Naive thymus-derived CD4-positive, alpha-beta T cell (primary cell): ENCODE results near the gene MPRIP. TPM values are rescaled to one million over a fixed set of nuclear protein-coding genes. Genes with fewer than 3 reads are reported as not detected.
A peak's percentile ranks its signal among the peaks of the same experiment; 100 is the strongest.
"Not testable (repeated sequence)": the region's sequence is repeated elsewhere in the genome, so short reads cannot be mapped to it uniquely, and the experiment has no call there.

Source experiments
- ATAC-seq: fragments of 150-1000 bp; cut with Tn5 transposase; 2 replicates; pipeline ENCODE4 v1.10.0; 2021; ENCODE audit warnings: mild to moderate bottlenecking, moderate library complexity
- CTCF ChIA-PET: fragments of 350-600 bp; sonication (Branson Sonifier 250); formaldehyde crosslinking; loops from one replicate; lab custom pipeline; 2021; ENCODE audit warnings: antibody characterized with exemption; lab: Charles Lee
- POLR2A ChIA-PET: fragments of 350-600 bp; sonication (Branson Sonifier 250); formaldehyde crosslinking; loops from one replicate; lab custom pipeline; 2021; ENCODE audit warnings: antibody characterized with exemption, inconsistent platforms; lab: Charles Lee
- DNase-seq, 9 donors: peaks; one replicate each; pipeline versions ENCODE4 v3.0.0 to v3.0.0-alpha.2; 2020 to 2022; ENCODE audit warnings: mixed read lengths in 1 of 9
- H3K27ac ChIP-seq: one replicate; pipeline ENCODE4 v1.7.0; 2013; ENCODE audit warnings: mild to moderate bottlenecking, low read depth, low read length, moderate library complexity
- H3K27me3 ChIP-seq, 2 donors: one replicate each; pipeline ENCODE4 v1.7.0; 2013; ENCODE audit warnings: low read length in 2 of 2, mild to moderate bottlenecking in 2 of 2, moderate library complexity in 2 of 2; ENCODE audit not compliant: control insufficient read depth in 2 of 2, insufficient read depth in 2 of 2
- H3K36me3 ChIP-seq, 3 experiments: 1 replicate in 2 of 3; 2 replicates in 1 of 3; pipeline ENCODE4 v1.7.0; 2013; ENCODE audit warnings: low read length in 3 of 3, mild to moderate bottlenecking in 3 of 3, moderate library complexity in 1 of 3; ENCODE audit not compliant: insufficient read depth in 3 of 3, control insufficient read depth in 2 of 3
- H3K4me1 ChIP-seq, 2 donors: one replicate each; pipeline ENCODE4 v1.7.0; 2013; ENCODE audit warnings: low read length in 2 of 2, mild to moderate bottlenecking in 2 of 2, moderate library complexity in 1 of 2; ENCODE audit not compliant: control insufficient read depth in 2 of 2, insufficient read depth in 2 of 2
- H3K4me3 ChIP-seq: 2 replicates; pipeline ENCODE4 v1.7.0; 2013; ENCODE audit warnings: mild to moderate bottlenecking, low read length
- H3K9me3 ChIP-seq, 3 experiments: 1 replicate in 2 of 3; 2 replicates in 1 of 3; pipeline ENCODE4 v1.7.0; 2013; ENCODE audit warnings: low read length in 3 of 3; ENCODE audit not compliant: control insufficient read depth in 2 of 3
- H3K27ac Mint-ChIP-seq, 9 donors: one replicate each; pipeline ENCODE4 v1.8.0; 2020 to 2022; ENCODE audit warnings: mixed read lengths in 9 of 9, mild to moderate bottlenecking in 8 of 9, moderate library complexity in 5 of 9, inconsistent platforms in 2 of 9
- H3K27me3 Mint-ChIP-seq, 5 donors: one replicate each; pipeline ENCODE4 v1.8.0; 2021 to 2022; ENCODE audit warnings: mixed read lengths in 5 of 5, mild to moderate bottlenecking in 1 of 5
- H3K36me3 Mint-ChIP-seq, 5 donors: one replicate each; pipeline ENCODE4 v1.8.0; 2020 to 2022; ENCODE audit warnings: mixed read lengths in 5 of 5, mild to moderate bottlenecking in 3 of 5, inconsistent platforms in 1 of 5
- H3K4me1 Mint-ChIP-seq, 7 donors: one replicate each; pipeline ENCODE4 v1.8.0; 2020 to 2022; ENCODE audit warnings: mixed read lengths in 7 of 7, mild to moderate bottlenecking in 3 of 7, inconsistent platforms in 1 of 7
- H3K4me3 Mint-ChIP-seq, 10 donors: one replicate each; pipeline ENCODE4 v1.8.0; 2020 to 2022; ENCODE audit warnings: mild to moderate bottlenecking in 10 of 10, mixed read lengths in 10 of 10, moderate library complexity in 6 of 10, inconsistent platforms in 2 of 10
- H3K9me3 Mint-ChIP-seq, 11 donors: one replicate each; pipeline ENCODE4 v1.8.0; 2020 to 2022; ENCODE audit warnings: mixed read lengths in 11 of 11, mild to moderate bottlenecking in 4 of 11, inconsistent platforms in 1 of 11, moderate library complexity in 1 of 11
- intact Hi-C, 2 donors: fragments of 100-400 bp; cut with micrococcal nuclease; formaldehyde crosslinking; loops; one replicate each; pipeline ENCODE4 v1.15.1; 2023
- polyA plus RNA-seq, 2 donors: library from polyadenylated mRNA; unstranded; fragments of 300-500 nt; fragmentation: Illumina TruSeq; gene quantifications; one replicate each; pipeline ENCODE4 v1.2.3, GENCODE V29; 2021
- total RNA-seq, 6 experiments: library from RNA in 5 of 6; stranded (reverse) in 5 of 6; gene quantifications; 1 replicate in 5 of 6; 2 replicates in 1 of 6; pipeline ENCODE4 v1.2.3 and lab custom pipeline; 2021 to 2026

Gene MPRIP
- total and polyA plus RNA-seq, 7 experiments from 2014 or later: 18.6 to 259 (median 196) TPM

DNA sequence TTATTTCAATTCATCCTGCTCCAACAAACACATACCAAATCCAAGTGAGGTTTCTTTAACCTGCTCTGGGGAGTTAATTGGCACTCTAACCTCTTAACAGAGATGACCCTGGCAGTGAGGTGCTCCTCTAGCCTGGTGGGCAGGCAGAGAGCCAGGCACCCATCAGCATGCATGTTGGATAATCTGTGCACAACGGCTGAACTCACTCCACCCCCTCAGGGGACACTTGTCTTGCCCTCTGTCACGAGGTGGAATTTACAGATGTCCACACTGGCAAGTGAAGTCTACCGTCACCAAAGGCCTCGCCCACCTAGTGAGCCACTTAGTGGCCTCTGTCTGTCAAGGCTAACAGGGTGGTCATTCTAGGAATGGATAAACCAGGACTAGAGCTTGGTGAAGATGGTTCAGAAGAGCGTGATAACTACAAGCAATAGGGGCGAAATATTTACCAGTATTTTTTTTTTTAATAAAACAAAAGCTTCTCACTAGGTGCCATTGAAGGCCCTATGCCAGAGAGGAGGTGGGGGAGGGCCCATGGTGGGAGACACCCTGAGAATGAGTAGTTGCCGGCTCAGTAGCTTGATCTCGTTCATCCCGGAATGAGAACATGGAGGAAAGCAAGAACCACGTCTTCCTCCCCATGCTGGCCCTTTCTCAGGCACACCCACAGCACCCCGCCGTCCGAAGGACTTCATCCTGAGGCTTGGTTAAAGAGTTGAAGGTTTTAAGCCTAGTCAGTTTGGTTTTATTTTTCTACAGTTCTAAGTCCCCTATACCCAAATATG lies 138.7 kb downstream of the MPRIP start:
- Mint-ChIP-seq H3K9me3 (peaks cover 0 to 1% (median 0%) of the 10 kb centered on the region in 11 donors), H3K4me3 (peak overlapping the region; percentile 74 to 95 (median 87)), H3K27me3 (no peaks in the 10 kb centered on the region), H3K36me3 (peaks cover 4 to 72% (median 35%) of the 10 kb centered on the region in 5 donors), H3K4me1 (peaks cover 62 to 96% (median 86%) of the 10 kb centered on the region in 7 donors), H3K27ac (peak overlapping the region; percentile 96 to 100 (median 99))
- intact Hi-C loops: loop anchor here (1.0 to 5.0 kb wide), 3 partner anchors 34 to 56 kb away; partner anchors contain the start of gene FLCN (in 1 of the 2)
- no peaks in the 10 kb centered on the region for H3K27me3 ChIP-seq
- H3K36me3 ChIP-seq: peaks cover 0 to 11% (median 5%) of the 10 kb centered on the region in 3 experiments
- ATAC-seq (no peak), DNase-seq (no peak)
- ChIA-PET CTCF (interaction anchor here (1.2 kb wide), 1 partner anchor 9 kb away, joined by 4 read pairs; no protein-coding TSS in a partner anchor), POLR2A (interaction anchor here (0.5 to 5.5 kb wide), 11 partner anchors 9 to 441 kb away, joined by 3 to 30 read pairs (median 4); no protein-coding TSS in a partner anchor)
- peaks cover 69 to 100% of the 10 kb centered on the region in 2 donors for H3K4me1 ChIP-seq
- no peaks in the 10 kb centered on the region for H3K9me3 ChIP-seq
- peak overlapping the region; percentile 70 for H3K27ac ChIP-seq
- peak overlapping the region; percentile 68 for H3K4me3 ChIP-seq

DNA sequence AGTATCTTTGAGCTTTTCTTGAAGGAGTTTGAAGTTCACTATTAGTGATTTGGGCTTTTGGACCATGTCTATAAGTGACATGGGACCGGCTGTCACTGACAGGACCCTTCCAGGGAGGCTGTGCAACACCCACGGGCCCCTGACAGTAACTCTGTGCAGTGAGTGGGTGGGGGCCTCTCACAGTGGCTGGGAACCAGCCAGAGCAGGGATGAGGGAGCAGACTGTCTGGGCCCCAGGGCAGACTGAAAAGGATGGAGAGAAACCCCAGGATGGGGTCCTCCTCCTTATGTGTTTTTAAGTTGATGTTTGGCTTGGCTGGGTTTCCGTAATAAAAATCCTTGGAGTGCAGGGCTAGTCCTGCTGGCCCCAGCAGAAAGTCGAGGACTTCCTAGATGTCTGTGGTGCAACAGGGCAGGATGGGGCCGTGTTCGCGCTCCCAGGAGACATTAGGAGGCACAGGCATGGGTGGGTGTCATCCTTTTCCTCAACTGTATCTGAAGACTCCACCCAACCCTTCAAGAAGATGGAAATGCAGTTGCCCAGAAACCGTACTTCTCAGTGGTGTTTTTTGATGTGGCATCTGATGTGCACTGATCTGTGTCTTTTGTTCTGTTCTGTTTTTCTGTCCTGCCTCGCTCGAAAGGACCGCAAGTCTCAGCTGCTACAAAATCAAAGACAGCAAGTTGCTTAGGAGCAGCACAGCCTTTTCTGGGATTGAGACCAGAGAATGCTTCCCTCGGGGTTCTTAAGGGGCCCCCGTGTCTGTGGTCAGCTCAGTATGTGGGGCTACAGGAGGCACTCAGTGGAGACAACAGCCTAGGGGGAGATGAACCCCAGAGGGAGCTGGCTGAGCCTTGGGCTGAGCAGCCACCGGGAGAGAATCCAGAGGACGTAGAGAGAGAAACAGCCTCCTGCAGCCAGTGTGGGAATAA lies 139.7 kb downstream of the MPRIP start:
- Histone ChIP-seq H3K27me3 (no peaks in the 10 kb centered on the region), H3K36me3 (peaks cover 0 to 7% (median under 1%) of the 10 kb centered on the region in 3 experiments), H3K4me3 (peak overlapping the region; percentile 42), H3K9me3 (no peaks in the 10 kb centered on the region), H3K4me1 (peaks cover 68 to 100% of the 10 kb centered on the region in 2 donors), H3K27ac (peak overlapping the region; percentile 70)
- ChIA-PET CTCF (interaction anchor here (0.8 to 1.2 kb wide), 2 partner anchors 8 to 37 kb away, joined by 3 to 4 read pairs; no protein-coding TSS in a partner anchor), POLR2A (interaction anchor here (0.8 to 5.5 kb wide), 14 partner anchors 8 to 54 kb away, joined by 3 to 30 read pairs (median 4); partner anchors contain the start of gene FLCN)
- Mint-ChIP-seq H3K4me3 (peak overlapping the region; percentile 74 to 95 (median 87)), H3K36me3 (peaks cover 4 to 71% (median 33%) of the 10 kb centered on the region in 5 donors), H3K27me3 (no peaks in the 10 kb centered on the region), H3K4me1 (peaks cover 64 to 96% (median 85%) of the 10 kb centered on the region in 7 donors), H3K9me3 (peaks cover 0 to 1% (median 0%) of the 10 kb centered on the region in 11 donors), H3K27ac (peak overlapping the region; percentile 96 to 100 (median 99))
- DNase-seq: peak in 8 of 9 donors; percentile 53 to 87 (median 82)
- ATAC-seq: peak; percentile 84
- intact Hi-C loops: loop anchor here (1.0 to 5.0 kb wide), 9 partner anchors 10 to 139 kb away; partner anchors contain the start of genes COPS3 (in 1 of the 2), FLCN (in 1 of the 2), MPRIP (in 1 of the 2) and NT5M (in 1 of the 2)

DNA sequence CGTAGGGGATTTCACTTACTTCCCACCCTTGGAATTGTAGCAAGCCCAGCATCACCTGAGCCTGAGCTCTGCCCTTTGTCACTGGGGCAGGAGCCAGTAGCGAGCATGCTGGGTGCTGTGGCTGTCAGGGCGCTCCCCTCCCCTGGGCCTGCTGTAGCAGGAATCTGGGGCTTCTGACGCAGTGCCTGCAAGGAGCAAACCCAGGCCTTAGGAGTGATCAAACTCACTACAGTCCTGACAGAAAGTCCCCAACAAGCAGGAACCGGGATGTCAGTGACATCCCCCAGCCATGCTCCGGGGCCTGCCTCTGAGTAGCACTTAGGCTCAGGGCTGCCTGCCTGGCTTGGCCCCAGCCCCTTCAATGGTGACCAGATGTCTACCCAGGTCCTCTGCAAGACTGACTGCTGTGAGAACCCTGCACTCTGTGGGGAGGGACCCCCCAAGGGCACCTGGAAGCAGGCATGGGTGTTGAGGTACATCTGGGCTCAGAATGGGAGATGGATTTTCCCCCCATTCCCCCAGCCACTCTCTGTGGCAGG lies 140.4 kb downstream of the MPRIP start:
- Mint-ChIP-seq H3K9me3 (peaks cover 0 to 1% (median 0%) of the 10 kb centered on the region in 11 donors), H3K27ac (peak overlapping the region; percentile 96 to 100 (median 99)), H3K36me3 (peaks cover 4 to 67% (median 26%) of the 10 kb centered on the region in 5 donors), H3K27me3 (no peaks in the 10 kb centered on the region), H3K4me1 (peaks cover 61 to 95% (median 85%) of the 10 kb centered on the region in 7 donors), H3K4me3 (peak overlapping the region in 9 of 10 donors; percentile 74 to 95 (median 87))
- H3K27ac ChIP-seq: peak overlapping the region; percentile 70
- peaks cover 68 to 92% of the 10 kb centered on the region in 2 donors for H3K4me1 ChIP-seq
- no peaks in the 10 kb centered on the region for H3K27me3 ChIP-seq
- POLR2A ChIA-PET: interaction anchor here (0.8 to 5.5 kb wide), 11 partner anchors 9 to 53 kb away, joined by 3 to 30 read pairs (median 5); partner anchors contain the start of gene FLCN
- peak; percentile 24 for ATAC-seq
- CTCF ChIA-PET: interaction anchor here (0.8 to 1.1 kb wide), 2 partner anchors 18 to 38 kb away, joined by 3 to 5 read pairs; no protein-coding TSS in a partner anchor
- peaks cover 0 to 3% (median 0%) of the 10 kb centered on the region in 3 experiments for H3K36me3 ChIP-seq
- peak overlapping the region; percentile 42 for H3K4me3 ChIP-seq
- intact Hi-C loops: loop anchor here (1.0 to 5.0 kb wide), 9 partner anchors 10 to 140 kb away; partner anchors contain the start of genes COPS3 (in 1 of the 2), FLCN (in 1 of the 2), MPRIP (in 1 of the 2) and NT5M (in 1 of the 2)
- H3K9me3 ChIP-seq: no peaks in the 10 kb centered on the region
- no peak for DNase-seq

DNA sequence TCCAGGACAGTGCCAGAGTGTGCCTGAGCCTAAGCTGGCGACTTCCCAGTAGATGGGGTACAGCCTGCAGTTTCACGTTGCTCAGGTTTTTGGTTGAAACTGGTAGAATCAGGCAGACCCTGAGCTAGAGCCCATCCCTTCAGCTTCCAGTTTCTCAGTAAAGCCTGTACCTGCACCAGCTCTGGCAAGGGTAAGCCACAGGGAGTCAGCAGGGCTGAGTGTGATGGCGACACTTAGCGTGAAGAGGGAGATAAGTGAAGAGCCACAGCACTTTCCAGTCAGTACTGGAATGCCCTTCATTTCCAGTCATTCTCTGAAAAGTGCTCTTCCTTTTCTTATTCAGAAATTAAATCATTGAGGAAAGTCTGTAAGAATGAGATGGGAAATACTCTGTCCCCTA lies 141.5 kb downstream of the MPRIP start:
- POLR2A ChIA-PET: interaction anchor here (0.6 to 5.5 kb wide), 9 partner anchors 7 to 580 kb away, joined by 3 to 30 read pairs (median 6); partner anchors contain the start of genes COPS3 and FLCN
- intact Hi-C loops: loop anchor here (2.0 to 5.0 kb wide), 5 partner anchors 36 to 141 kb away; partner anchors contain the start of genes COPS3 (in 1 of the 2) and MPRIP (in 1 of the 2)
- Histone ChIP-seq H3K27ac (peak overlapping the region; percentile 50), H3K27me3 (no peaks in the 10 kb centered on the region), H3K36me3 (peaks cover 0 to 9% (median 0%) of the 10 kb centered on the region in 3 experiments), H3K4me3 (no peak overlapping the region), H3K4me1 (peaks cover 60 to 81% of the 10 kb centered on the region in 2 donors), H3K9me3 (no peaks in the 10 kb centered on the region)
- peaks cover 58 to 91% (median 85%) of the 10 kb centered on the region in 7 donors for H3K4me1 Mint-ChIP-seq
- H3K9me3 Mint-ChIP-seq: peaks cover 0 to 3% (median 0%) of the 10 kb centered on the region in 11 donors
- H3K36me3 Mint-ChIP-seq: peaks cover 4 to 67% (median 30%) of the 10 kb centered on the region in 5 donors
- peak overlapping the region; percentile 46 to 100 (median 98) for H3K27ac Mint-ChIP-seq
- no peaks in the 10 kb centered on the region for H3K27me3 Mint-ChIP-seq
- CTCF ChIA-PET: interaction anchor here (0.6 to 1.1 kb wide), 3 partner anchors 17 to 78 kb away, joined by 3 to 6 read pairs (median 5); no protein-coding TSS in a partner anchor
- peak overlapping the region in 8 of 10 donors; percentile 48 to 74 (median 56) for H3K4me3 Mint-ChIP-seq
- no peak for ATAC-seq
- no peak for DNase-seq

DNA sequence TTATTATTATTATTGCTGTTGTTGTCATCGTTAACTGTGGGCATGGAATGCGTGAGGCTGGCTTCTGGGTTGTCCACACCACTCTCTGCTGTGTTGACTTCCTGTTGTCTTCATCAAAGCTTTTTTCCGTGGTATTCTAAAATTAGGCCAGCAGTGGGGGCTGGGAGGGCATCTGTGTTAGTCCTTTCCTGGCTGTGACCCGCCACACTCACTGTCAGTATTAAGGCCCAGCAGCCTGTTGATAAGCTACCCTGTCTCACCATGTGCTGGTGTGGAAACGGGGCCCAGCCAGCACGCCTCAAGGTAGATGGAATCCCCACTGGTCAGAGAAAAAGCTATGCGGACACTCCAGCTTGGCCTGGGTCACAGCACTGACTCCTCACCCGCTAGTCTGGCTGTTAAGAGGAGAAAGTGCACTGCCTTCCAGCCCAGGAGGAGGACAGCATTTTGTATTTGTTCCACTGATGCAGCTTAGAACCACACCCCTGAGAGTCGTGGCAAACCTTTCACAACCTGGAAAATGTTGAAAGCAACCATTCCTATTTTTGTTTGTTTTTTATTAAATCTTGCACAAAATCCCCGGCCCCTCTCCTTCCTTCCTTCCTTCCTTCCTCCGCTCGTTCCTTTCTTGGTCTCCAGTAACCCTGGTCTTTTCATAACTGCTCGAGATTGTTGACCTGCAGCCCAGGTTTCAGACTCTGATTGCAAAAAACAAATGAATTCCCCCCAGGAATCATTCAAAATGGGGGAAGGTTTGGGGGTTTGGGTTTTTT lies 142.9 kb downstream of the MPRIP start:
- Mint-ChIP-seq H3K4me3 (peak overlapping the region; percentile 18 to 75 (median 54)), H3K4me1 (peaks cover 52 to 79% (median 73%) of the 10 kb centered on the region in 7 donors), H3K36me3 (peaks cover 4 to 57% (median 24%) of the 10 kb centered on the region in 5 donors), H3K27ac (peak overlapping the region; percentile 71 to 100 (median 98))
- not testable (repeated sequence) for H3K27ac ChIP-seq, H3K27me3 Mint-ChIP-seq, H3K4me3 ChIP-seq, H3K27me3 ChIP-seq, DNase-seq, H3K9me3 Mint-ChIP-seq, H3K9me3 ChIP-seq
- peaks cover 0 to 14% (median 3%) of the 10 kb centered on the region in 3 experiments for H3K36me3 ChIP-seq
- intact Hi-C loops: loop anchor here (5.0 kb wide), 2 partner anchors 38 to 43 kb away; no protein-coding TSS in a partner anchor
- ChIA-PET CTCF (interaction anchor here (1.4 kb wide), 1 partner anchor 10 kb away, joined by 4 read pairs; no protein-coding TSS in a partner anchor), POLR2A (interaction anchor here (0.6 to 5.5 kb wide), 7 partner anchors 9 to 988 kb away, joined by 3 to 30 read pairs (median 3); partner anchors contain the start of gene PLD6)
- ATAC-seq: peak; percentile 1
- H3K4me1 ChIP-seq: peaks cover 47 to 67% of the 10 kb centered on the region in 2 donors
